Measurements from ENCODE around the gene PCSK1N. TPM values are rescaled to one million over a fixed set of nuclear protein-coding genes. Genes with fewer than 3 reads are reported as not detected.
A peak's percentile ranks its signal among the peaks of the same experiment; 100 is the strongest.

PCSK1N gene
- total RNA-seq, 4 donors from 2014 or later: 0.44 to 2.3 (median 1.3) TPM; not detected in 1

- intact Hi-C loops (cut with DNase I): no loop called here
- no peaks in the 10 kb centered on the region for H3K4me1 ChIP-seq
- no peaks in the 10 kb centered on the region for H3K9me3 ChIP-seq
- TF ChIP-seq POLR2A (IDR thresholded peaks at IDR 0.05): no peak
- 97% methylated on average over 7 of the region's 8 CpGs; no CpG with 5 or more reads in 1 of the 2 donors for WGBS, 2 donors
- no peak for DNase-seq
- H3K36me3 ChIP-seq: peaks cover 0 to 62% (median 0%) of the 10 kb centered on the region in 3 donors
- no peaks in the 10 kb centered on the region for H3K27me3 ChIP-seq
- no peak overlapping the region for H3K4me3 ChIP-seq
- H3K27ac ChIP-seq: no peak overlapping the region
These were observed 21.8 kb downstream of the PCSK1N start for GRCh38 chrX:48813644-48814043.

- 67 to 100% methylated on average over 1 to 4 of the region's 4 CpGs for WGBS, 2 donors
- no peak for DNase-seq
- H3K4me1 ChIP-seq: peaks cover 0 to 8% (median 0%) of the 10 kb centered on the region in 3 donors
- H3K9me3 ChIP-seq: no peaks in the 10 kb centered on the region
- no peak overlapping the region for H3K4me3 ChIP-seq
- peaks cover 0 to 27% (median 0%) of the 10 kb centered on the region in 3 donors for H3K36me3 ChIP-seq
- H3K27me3 ChIP-seq: no peaks in the 10 kb centered on the region
- no peak overlapping the region for H3K27ac ChIP-seq
- no peak for TF ChIP-seq POLR2A (IDR thresholded peaks at IDR 0.05)
- TF ChIP-seq CTCF (IDR thresholded peaks at IDR 0.05): no peak
- intact Hi-C loops (cut with DNase I): no loop called here
These were observed 29.3 kb downstream of the PCSK1N start for GRCh38 chrX:48806081-48806480.

GRCh38 chrX:48802905-48803200 lies 32.6 kb downstream of the PCSK1N start:
- peaks cover 0 to 22% (median 0%) of the 10 kb centered on the region in 3 donors for H3K36me3 ChIP-seq
- TF ChIP-seq POLR2A (IDR thresholded peaks at IDR 0.05): no peak
- TF ChIP-seq CTCF (IDR thresholded peaks at IDR 0.05): no peak
- H3K4me1 ChIP-seq: peaks cover 0 to 13% (median 4%) of the 10 kb centered on the region in 3 donors
- WGBS, 2 donors: 0 to 50% methylated on average over 3 to 4 of the region's 4 CpGs
- H3K4me3 ChIP-seq: peak overlapping the region; percentile 38 to 69 (median 52)
- no peaks in the 10 kb centered on the region for H3K9me3 ChIP-seq
- DNase-seq: no peak
- intact Hi-C loops (cut with DNase I): no loop called here
- H3K27me3 ChIP-seq: no peaks in the 10 kb centered on the region
- H3K27ac ChIP-seq: peak overlapping the region; percentile 92 to 98 (median 96)

GRCh38 chrX:48802089-48802904 lies 33.1 kb downstream of the PCSK1N start:
- H3K27ac ChIP-seq: peak overlapping the region; percentile 92 to 98 (median 96)
- peaks cover 0 to 22% (median 0%) of the 10 kb centered on the region in 3 donors for H3K36me3 ChIP-seq
- WGBS, 2 donors: 2 to 52% methylated on average over 8 to 32 of the region's 40 CpGs
- H3K4me1 ChIP-seq: peaks cover 0 to 13% (median 4%) of the 10 kb centered on the region in 3 donors
- no peaks in the 10 kb centered on the region for H3K9me3 ChIP-seq
- peak overlapping the region; percentile 38 to 69 (median 52) for H3K4me3 ChIP-seq
- H3K27me3 ChIP-seq: no peaks in the 10 kb centered on the region
- peak in 3 of 4 donors; percentile 34 to 75 (median 47) for TF ChIP-seq POLR2A (IDR thresholded peaks at IDR 0.05)
- no peak for TF ChIP-seq CTCF (IDR thresholded peaks at IDR 0.05)
- intact Hi-C loops (cut with DNase I): no loop called here
- peak; percentile 57 for DNase-seq

- Histone ChIP-seq H3K4me1 (peaks cover 0 to 13% (median 4%) of the 10 kb centered on the region in 3 donors), H3K36me3 (peaks cover 0 to 22% (median 0%) of the 10 kb centered on the region in 3 donors), H3K4me3 (peak within 1 kb of the TSS; percentile 55 to 79 (median 64)), H3K27ac (peak within 1 kb of the TSS; percentile 92 to 98 (median 96)), H3K27me3 (no peaks in the 10 kb centered on the region), H3K9me3 (no peaks in the 10 kb centered on the region)
- peak; percentile 97 for DNase-seq
- WGBS, 2 donors: 0 to 50% methylated on average over 11 to 44 of the region's 89 CpGs
- intact Hi-C loops (cut with DNase I): no loop called here
- TF ChIP-seq CTCF (IDR thresholded peaks at IDR 0.05) (peak in 1 of 6 experiments; percentile 14), POLR2A (IDR thresholded peaks at IDR 0.05) (peak in 2 of 4 donors; percentile 14 to 52)
These were observed 33.9 kb downstream of the PCSK1N start, which contains the start of gene HDAC6 for GRCh38 chrX:48801280-48802088. Gene HDAC6, plus strand, starts transcription at chrX:48802067. Its CDS starts 626 bp downstream, at chrX:48802693.

Data from esophagus squamous epithelium (tissue), 5 donors.